GM12873 (cell line): Measurements from ENCODE around the gene FDX2.

Experiments
- TF ChIP-seq, protein P1 (sequence below): IDR thresholded peaks from 2 replicates; pipeline ENCODE4 v1.5.1; 2012; ENCODE audit warnings: low read depth, mild to moderate bottlenecking, moderate library complexity, low read length, control low read depth; ENCODE audit not compliant: insufficient read depth; ENCODE audit errors: missing control alignments

FDX2 gene

DNA sequence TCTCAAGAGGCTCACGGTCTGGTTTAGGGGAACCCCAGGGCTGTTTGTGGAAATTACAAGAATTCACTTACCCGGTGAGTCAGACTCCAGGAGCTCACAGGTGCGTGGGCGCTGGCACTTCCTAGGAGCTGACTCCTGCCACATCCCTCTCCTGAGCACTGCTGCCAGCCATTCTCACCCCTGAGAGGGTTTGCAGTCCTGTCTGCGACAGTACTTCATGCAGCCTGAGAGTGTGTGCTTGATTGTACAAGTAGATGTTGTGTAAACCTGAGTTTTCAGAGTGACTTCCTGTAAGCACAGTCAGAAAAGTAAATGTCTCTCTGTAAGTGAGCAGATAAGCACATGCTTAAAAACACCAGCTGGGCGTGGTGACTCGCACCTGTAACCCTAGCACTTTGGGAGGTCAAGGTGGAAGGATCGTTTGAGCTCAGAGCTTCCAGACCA lies 55.7 kb downstream of the FDX2 start:
- TF ChIP-seq, protein P1, sequence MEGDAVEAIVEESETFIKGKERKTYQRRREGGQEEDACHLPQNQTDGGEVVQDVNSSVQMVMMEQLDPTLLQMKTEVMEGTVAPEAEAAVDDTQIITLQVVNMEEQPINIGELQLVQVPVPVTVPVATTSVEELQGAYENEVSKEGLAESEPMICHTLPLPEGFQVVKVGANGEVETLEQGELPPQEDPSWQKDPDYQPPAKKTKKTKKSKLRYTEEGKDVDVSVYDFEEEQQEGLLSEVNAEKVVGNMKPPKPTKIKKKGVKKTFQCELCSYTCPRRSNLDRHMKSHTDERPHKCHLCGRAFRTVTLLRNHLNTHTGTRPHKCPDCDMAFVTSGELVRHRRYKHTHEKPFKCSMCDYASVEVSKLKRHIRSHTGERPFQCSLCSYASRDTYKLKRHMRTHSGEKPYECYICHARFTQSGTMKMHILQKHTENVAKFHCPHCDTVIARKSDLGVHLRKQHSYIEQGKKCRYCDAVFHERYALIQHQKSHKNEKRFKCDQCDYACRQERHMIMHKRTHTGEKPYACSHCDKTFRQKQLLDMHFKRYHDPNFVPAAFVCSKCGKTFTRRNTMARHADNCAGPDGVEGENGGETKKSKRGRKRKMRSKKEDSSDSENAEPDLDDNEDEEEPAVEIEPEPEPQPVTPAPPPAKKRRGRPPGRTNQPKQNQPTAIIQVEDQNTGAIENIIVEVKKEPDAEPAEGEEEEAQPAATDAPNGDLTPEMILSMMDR = no peak
